Measurements from ENCODE around the gene CCDC88B. TPM values are rescaled to one million over a fixed set of nuclear protein-coding genes. Genes with fewer than 3 reads are reported as not detected.

The CCDC88B gene
- total and polyA plus RNA-seq, 9 of the 15 experiments (the other 6 are each of a cell fraction or from before 2014, with no cell fraction given) = 0.13 to 18.1 (median 7.9) TPM

DNA sequence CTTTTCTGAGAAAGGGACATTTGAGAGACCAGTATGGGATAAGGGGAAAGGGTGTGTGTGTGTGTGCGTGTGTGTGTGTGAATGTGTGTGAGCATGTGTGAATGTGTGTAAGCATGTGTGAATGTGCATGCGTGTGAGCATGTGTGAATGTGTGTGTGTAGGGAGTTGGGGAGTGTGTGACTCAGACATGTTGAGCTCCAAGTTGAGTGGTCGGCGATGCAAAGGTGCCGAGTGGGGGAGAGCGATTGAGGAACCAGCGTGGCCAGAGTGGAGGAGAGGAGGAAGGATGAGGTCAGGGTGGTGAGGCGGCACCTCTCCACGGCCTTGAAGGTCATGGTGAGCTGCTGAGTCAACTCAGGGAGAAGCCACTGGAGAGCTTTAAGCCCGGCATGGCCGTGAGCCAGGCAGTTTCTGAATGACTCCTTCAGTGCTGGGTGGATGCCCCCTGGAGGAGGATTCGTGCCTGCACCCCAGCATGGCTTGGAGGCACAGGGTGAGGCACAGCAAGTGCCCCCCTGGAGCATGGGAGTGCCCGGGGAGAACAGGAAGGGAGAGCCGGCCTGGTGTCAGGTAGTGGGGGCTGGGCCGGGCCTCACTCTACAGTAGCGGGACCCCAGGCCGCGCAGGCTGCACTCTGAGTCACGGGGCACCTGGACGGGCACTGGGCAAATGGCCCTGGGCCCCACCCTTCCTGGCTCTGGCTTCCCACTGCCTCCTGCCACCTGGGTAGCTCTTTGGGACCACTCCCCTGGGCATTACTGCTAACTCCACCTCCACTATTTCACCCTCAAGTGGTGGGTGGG lies 8.2 kb upstream of the CCDC88B start (continued):
- TF ChIP-seq PHF8 (IDR thresholded peaks at IDR 0.05; ENCODE audit: borderline replicate concordance, low read length) (peak; percentile 30; the same call in 1 of the 2 replicates), ARID2 (IDR thresholded peaks at IDR 0.05) (0 out of 2 replicates have a peak, but pooled peaks have one; percentile 26), SPI1 (IDR thresholded peaks at IDR 0.05; ENCODE audit: borderline replicate concordance, low read depth, low read length) (0 out of 2 replicates have a peak, but pooled peaks have one; percentile 23), KDM4B (IDR thresholded peaks at IDR 0.05; ENCODE audit: borderline replicate concordance in 2 of 2, low read depth in 1 of 2) (peak in 1 of 2 experiments; percentile 60; a peak in 1 of 4 replicates), MAFK (IDR thresholded peaks at IDR 0.05; ENCODE audit: low read length) (peak; percentile 78), ZNF407 (IDR thresholded peaks at IDR 0.05; ENCODE audit: low read depth) (peak; percentile 44; the same call in 1 of the 2 replicates), RBFOX2 (IDR thresholded peaks at IDR 0.05; ENCODE audit: low read depth, low read length) (peak; percentile 55), DIDO1 (tag; IDR thresholded peaks at IDR 0.05; ENCODE audit: low read depth) (peak; percentile 49; the same call in 1 of the 2 replicates), GATAD2B (IDR thresholded peaks at IDR 0.05; ENCODE audit: borderline replicate concordance) (peak; percentile 82; the same call in 1 of the 2 replicates), RAD51 (IDR thresholded peaks at IDR 0.05; ENCODE audit: borderline replicate concordance, low read depth) (peak; percentile 12; the same call in 1 of the 2 replicates), SOX6 (IDR thresholded peaks at IDR 0.05) (peak; percentile 13; the same call in 1 of the 2 replicates), CTBP1 (IDR thresholded peaks at IDR 0.05; ENCODE audit: borderline replicate concordance) (peak; percentile 77), BDP1 (IDR thresholded peaks at IDR 0.05; ENCODE audit: insufficient read depth, insufficient read length) (no peak), NCOA2 (IDR thresholded peaks at IDR 0.05; ENCODE audit: partially characterized antibody in 2 of 2) (no peak), RBM25 (IDR thresholded peaks at IDR 0.05; ENCODE audit: low read depth, low read length, severe bottlenecking) (no peak)
- TF ChIP-seq, protein P1, sequence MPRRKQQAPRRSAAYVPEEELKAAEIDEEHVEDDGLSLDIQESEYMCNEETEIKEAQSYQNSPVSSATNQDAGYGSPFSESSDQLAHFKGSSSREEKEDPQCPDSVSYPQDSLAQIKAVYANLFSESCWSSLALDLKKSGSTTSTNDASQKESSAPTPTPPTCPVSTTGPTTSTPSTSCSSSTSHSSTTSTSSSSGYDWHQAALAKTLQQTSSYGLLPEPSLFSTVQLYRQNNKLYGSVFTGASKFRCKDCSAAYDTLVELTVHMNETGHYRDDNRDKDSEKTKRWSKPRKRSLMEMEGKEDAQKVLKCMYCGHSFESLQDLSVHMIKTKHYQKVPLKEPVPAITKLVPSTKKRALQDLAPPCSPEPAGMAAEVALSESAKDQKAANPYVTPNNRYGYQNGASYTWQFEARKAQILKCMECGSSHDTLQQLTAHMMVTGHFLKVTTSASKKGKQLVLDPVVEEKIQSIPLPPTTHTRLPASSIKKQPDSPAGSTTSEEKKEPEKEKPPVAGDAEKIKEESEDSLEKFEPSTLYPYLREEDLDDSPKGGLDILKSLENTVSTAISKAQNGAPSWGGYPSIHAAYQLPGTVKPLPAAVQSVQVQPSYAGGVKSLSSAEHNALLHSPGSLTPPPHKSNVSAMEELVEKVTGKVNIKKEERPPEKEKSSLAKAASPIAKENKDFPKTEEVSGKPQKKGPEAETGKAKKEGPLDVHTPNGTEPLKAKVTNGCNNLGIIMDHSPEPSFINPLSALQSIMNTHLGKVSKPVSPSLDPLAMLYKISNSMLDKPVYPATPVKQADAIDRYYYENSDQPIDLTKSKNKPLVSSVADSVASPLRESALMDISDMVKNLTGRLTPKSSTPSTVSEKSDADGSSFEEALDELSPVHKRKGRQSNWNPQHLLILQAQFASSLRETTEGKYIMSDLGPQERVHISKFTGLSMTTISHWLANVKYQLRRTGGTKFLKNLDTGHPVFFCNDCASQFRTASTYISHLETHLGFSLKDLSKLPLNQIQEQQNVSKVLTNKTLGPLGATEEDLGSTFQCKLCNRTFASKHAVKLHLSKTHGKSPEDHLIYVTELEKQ (CRISPR knock-in tag; IDR thresholded peaks at IDR 0.05) = no peak
